IPS-NIHi7 (cell line): ENCODE measurements around the gene MAPK7.
A peak's percentile ranks its signal among the peaks of the same experiment; 100 is the strongest.

Experiments
- DNase-seq: peaks from one replicate; pipeline ENCODE4 v3.0.0; 2012; ENCODE audit warnings: mixed read lengths; ENCODE audit errors: extremely low spot score

MAPK7 gene

GRCh38 chr17:19378416-19379360, at the start of gene MAPK7:
Gene MAPK7 (plus strand): TSS chr17:19378498. CDS start chr17:19378901, 403 bp downstream.
- DNase-seq, result peak; percentile 27

- DNase-seq, result no peak
Measured at GRCh38 chr17:19329136-19329535, 49.2 kb upstream of the MAPK7 start.

- DNase-seq, result no peak
Measured at GRCh38 chr17:19329839-19330238, 48.5 kb upstream of the MAPK7 start.

- DNase-seq, result no peak
Measured at GRCh38 chr17:19330271-19330670, 48.0 kb upstream of the MAPK7 start.

- no peak for DNase-seq
Measured at GRCh38 chr17:19331134-19331533, 47.2 kb upstream of the MAPK7 start.

DNA sequence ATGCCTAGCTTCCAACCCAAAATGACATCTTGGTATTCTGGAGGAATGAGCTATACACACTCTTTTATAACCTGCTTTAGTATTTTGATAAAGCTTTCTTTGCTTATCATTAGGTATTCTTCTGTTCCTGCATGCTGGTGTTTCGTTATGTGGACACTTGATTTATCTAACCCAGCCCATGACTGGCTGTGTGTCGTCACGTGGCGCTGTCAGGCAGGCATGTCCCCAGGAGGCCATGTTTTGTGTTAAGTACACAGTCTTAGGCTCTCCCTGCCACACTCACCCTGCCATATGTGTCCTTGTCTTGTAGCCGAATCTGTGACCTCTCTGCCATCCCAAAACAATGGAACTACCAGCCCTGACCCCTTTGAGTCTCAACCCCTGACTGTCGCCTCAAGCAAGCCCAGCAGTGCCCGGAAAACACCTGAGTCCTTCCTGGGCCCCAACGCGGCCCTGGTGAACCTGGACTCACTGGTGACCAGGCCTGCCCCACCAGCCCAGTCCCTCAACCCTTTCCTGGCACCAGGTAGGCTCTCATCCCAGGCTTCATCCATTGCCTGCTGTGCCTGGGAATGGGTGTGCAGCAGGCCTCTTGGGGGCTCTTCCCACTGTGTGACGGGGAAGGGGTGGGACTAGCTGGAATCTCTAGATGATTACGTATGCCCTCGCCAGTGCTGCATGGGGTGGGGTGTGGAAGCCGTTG, 46.6 kb upstream of the MAPK7 start:
- no peak for DNase-seq

GRCh38 chr17:19332371-19333131, 45.7 kb upstream of the MAPK7 start:
- no peak for DNase-seq

- DNase-seq, result no peak
Measured at GRCh38 chr17:19333132-19333440, 45.2 kb upstream of the MAPK7 start.

DNA sequence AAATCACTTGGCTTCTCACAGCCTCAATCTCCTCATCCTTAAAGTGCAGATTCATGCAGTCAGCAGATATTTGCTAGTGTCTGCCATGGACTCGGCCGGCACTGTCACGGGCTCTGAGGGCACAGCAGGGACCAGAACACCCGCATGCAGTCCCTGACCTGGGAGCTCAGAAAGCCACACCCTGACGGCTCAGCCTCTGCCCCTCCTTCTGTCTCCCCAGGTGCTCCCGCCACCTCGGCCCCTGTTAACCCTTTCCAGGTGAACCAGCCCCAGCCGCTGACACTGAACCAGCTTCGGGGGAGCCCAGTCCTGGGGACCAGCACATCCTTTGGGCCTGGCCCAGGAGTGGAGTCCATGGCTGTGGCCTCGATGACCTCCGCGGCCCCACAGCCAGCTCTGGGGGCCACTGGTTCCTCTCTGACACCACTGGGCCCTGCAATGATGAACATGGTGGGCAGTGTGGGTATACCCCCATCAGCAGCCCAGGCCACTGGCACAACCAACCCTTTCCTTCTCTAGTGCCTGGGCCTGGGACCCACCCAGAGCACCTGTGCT, 44.5 kb upstream of the MAPK7 start:
- DNase-seq, result no peak

DNA sequence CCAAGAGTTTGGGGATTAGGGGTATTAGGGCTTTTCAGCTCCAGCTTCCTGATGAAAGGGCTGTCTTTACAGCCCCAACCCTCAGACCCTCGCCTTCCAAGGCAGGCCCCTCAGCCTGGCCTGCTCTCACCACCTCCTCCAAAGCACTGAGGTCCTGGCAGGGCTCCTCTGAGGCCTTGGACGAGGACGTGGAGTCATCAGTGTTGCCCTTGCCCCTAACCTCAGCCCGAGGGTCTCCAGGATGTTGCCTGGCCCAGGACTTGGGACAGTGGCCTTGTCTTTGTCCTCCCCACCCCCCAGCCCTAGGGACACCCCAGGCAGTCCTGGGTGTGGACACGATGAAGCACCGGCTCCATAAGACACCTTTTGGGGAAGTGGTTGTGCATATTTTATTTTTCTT, 44.0 kb upstream of the MAPK7 start:
- no peak for DNase-seq

- no peak for DNase-seq
Measured at GRCh38 chr17:19335951-19336631, 42.2 kb upstream of the MAPK7 start.

DNA sequence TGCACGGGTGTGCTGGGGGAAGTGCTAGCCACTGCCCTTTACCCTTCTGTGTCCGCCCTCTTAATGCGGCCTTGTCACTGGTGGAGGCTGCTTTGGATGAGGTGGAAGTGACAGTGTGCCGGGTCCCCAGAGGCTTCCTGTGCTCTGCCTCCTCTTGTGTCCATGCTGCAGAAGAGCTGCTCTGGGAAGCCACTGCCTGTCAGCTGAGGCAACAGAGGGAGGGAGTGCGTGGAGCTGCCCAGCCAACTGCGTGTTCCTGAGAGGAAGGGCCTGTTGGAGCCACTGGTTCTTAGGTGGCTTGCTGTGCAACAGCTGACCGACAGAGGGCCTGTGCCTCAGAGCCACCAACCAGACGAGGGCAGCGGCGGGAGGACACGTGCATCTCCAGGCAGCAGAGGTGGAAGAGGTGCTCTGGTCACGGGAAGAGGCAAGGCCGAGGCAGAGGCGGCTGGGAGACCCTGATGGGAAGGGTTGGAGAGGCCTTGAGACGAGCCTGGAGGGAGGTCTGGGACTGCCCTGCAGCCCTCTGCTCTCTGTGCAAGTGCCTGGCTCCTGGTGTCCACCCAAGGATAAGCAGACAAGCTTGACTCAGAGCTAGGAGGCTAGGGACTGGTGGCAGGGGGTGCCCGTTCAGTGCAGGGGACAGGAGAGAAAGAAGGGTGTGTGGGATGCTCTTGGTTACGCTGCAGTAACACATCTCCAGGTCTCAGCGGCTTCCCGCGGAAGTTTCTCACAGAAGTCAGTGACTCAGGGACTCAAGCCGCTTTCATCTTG, 41.2 kb upstream of the MAPK7 start:
- peak; percentile 53 for DNase-seq

DNA sequence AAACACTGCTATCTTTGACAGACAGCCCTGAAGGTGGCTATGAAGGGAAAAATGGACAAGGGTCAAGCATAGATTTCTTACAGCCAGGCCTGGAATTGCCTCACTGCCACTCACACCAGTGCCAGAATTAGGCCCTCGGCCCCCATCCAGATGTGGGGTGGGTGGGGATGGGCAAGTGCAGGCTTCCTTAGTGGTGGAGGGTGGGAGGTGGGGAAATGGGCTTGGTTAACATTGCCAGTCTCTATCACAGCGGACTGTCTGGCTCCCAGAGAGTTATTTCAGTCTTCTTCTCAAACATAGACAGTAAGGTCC, 40.6 kb upstream of the MAPK7 start:
- no peak for DNase-seq

DNA sequence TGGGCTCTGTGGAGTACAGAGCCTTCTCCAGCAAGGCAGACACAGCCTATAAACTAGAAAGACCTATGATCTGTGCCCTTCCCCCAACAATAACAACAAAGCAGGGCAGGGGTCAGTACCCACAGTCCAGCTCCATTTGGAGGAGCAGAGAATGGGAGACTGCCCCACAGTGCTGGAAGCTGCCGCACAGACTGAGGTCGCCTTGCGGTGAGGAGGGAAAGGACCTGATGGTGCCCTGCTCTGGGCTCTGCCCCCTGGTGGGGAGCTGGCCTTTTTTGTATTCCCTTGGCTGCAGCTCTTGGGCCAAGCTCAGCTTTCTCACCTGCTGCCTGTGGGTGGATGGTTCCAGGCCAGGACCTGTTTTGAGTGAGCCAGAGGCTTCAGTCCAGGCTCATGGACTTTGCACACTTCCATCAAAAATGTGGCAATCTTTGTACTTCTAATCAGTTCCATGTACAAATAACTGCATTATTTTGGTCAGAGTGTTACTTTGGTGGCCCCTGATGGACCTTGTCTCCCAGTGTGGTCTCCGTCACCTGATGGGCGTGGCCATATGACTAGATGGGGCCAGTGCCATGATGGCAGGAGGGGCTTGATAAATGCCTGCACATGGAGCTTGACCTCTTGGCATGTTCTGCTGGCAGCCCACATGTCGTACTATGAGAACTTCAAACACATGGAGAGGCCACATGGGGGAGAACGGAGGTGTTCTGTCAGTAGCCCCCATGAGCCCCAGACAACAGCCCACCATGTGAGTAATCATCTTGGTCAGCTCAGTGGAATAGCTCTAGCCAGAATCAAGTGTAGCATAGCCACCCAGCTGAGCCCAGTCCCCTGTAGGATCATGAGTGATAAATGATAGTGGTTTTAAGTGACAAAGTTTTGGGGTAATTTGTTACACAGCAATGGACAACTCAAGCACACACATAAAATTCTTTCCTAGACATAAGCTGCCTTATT, 40.0 kb upstream of the MAPK7 start:
- peak; percentile 92 for DNase-seq

- DNase-seq, result no peak
Measured at GRCh38 chr17:19339341-19339815, 38.9 kb upstream of the MAPK7 start.

DNA sequence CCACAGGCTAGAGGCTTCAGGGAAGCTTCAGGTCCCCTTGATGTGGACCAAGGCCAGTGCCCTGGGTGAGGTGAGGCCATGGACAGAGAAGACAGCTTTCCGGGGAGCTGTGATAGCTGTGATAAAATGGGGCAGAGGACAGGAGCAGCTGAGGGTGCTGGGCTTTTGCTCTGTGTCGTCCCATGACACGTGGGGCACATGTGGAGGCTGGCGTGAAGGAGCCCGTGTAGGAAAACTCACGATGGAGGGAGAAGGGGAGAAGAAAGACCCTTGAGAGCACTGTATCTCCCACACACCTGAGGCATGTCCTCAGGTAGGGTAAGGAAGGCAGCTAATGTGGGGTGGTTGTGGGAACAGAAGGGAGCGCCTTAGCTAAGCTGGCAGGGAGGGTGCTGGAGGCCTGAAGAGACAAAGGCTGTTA, 37.1 kb upstream of the MAPK7 start:
- no peak for DNase-seq

DNA sequence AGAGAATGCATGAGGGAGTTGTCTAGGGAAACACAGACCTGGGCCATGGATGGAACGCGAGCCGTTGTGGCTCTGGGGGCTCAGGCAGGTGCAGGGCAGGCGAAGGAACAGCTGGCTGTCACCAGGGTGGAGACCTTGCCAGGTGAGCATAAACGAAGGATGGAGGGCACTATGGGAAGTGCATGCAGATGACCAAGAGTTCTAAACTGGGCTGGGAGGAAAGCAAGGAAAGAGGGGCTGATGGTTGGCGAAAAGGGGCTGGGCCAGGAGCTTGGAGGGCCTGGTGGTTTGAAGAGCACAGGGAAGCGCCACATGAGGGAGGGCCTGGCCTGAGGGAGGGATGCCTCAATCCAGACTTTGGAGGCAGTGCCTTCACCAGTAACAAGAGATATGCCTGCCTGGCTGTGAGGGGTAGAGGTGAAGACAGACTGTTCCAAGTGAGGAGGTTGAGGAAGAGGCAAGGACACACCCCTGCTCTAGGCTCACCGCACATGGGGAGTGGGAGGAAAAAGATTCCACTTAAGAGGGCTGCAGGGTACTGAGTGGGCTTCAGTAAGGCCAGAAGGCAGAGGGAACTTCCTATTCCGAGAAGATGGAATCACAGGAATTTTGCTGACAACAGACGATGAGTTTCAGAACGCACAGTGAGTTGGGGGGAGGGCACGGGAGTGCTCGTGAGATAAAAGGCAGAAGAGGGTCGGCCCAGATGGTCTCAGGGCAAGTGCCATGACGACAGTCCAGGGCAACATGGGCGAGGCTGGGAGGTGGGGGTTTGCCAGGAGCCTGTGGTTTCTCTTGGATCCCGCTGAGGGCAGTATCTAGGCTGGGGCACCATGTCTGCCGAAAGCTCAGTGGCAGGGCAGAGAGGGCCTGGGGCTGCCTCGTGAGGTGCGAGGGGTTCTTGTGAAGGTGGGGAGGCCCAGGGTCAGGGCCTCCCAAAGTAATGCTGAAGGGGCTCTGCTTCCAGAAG, 36.4 kb upstream of the MAPK7 start:
- DNase-seq, result no peak

DNA sequence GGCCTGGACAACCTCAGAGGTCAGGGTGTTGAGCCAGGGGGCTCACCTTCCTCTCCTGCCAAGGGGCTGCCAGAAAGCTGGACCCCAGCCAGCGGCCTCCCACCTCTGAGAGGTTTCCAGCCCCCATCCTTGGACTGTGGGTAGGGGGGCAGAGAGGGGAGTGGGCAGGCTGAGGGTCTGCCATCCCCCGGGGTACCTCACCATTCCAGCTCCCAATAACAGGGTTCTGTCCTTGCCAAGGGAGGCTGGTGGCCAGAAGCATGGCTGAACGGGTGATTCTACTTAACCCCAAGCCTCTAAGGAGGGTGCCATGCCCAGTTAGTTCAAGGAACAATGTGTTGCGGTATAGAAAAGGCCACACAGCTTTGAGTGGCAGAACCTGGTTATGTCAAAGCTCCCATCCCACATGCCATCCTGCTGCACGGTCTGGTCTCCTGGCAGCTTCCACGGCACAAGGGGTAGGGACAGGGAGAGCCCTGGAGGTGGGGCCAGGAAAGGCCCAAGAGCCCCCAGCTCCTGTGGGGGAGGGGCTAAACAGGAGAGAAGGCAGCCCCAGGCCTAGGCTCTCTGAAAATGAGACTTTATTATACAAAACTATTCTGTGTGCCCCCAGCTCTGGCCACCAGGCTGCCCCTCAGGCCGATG, 35.6 kb upstream of the MAPK7 start:
- DNase-seq, result no peak
